GM19397 (cell line): ENCODE measurements around the gene CCDC85C.

ENCODE experiments used
- ATAC-seq: cut with Tn5 transposase; IDR thresholded peaks from one replicate; pipeline ENCODE4 v1.9.1; 2021; ENCODE audit warnings: mild to moderate bottlenecking, moderate library complexity; ENCODE audit not compliant: unreplicated experiment

Gene CCDC85C

GRCh38 chr14:99560922-99561683, 42.9 kb downstream of the CCDC85C start:
- ATAC-seq: no peak

GRCh38 chr14:99560403-99560802, 43.6 kb downstream of the CCDC85C start:
- no peak for ATAC-seq

- no peak for ATAC-seq
These were observed 44.6 kb downstream of the CCDC85C start for GRCh38 chr14:99559286-99559990.

DNA sequence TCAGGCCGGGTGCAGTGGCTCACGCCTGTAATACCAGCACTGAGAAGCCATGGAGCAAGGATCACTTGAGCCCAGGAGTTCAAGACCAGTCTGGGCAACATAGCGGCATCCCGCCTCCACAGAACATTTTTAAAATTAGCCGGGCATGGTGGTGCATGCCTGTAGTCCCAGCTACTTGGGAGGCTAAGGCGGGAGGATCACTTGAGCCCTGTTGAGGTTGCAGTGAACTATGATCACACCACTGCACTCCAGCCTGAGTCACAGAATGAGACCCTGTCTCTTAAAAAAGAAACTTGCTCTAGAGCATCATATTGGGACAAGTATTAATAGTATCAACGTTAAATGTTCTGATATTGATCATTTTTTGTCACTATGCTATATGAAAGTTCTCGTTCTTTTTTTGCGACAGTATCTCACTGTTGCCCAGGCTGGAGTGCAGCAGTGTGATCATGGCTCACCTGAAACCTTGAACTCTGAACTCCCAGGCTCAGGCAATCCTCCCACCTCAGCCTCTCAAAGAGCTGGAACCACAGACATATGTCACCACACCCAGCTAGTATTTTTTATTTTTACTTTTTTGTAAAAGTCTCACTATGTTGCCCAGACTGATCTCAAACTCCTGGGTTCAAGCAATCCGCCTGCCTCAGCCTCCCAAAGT, 47.7 kb downstream of the CCDC85C start:
- ATAC-seq: no peak

- ATAC-seq: no peak
These were observed 49.1 kb downstream of the CCDC85C start for GRCh38 chr14:99554757-99555531.

GRCh38 chr14:99554184-99554583, 49.8 kb downstream of the CCDC85C start:
- no peak for ATAC-seq

DNA sequence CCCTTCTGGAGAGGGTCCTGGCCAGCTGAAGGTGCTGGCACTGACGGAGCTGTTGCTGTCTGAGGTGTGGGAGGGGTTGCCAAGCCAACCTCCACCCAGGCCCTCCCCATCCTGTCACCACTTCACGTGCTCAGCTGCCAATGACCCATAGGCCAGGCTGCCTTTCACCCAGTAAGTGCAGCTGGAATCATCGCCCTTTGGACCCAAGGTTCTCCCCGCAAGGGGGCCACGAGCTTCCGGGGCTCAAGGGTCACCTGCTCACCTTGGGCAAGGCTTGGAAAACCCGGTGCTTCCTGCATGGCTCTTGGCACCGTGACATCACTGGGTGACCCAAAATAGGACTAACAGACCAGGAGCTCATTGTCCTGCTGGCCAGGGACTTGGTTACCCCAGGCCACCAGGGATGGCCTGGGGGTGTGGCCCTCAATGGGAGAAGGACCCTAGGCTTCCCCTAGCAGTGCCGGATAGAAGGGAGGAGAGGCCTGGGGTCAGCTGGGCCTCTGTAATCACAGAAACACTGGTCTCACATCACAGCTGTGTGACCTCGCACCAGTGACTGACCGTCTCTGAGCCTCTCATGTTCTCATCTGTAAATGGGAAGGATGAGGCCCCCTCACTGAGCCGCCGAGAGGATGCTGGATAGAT, 51.3 kb downstream of the CCDC85C start:
- no peak for ATAC-seq

DNA sequence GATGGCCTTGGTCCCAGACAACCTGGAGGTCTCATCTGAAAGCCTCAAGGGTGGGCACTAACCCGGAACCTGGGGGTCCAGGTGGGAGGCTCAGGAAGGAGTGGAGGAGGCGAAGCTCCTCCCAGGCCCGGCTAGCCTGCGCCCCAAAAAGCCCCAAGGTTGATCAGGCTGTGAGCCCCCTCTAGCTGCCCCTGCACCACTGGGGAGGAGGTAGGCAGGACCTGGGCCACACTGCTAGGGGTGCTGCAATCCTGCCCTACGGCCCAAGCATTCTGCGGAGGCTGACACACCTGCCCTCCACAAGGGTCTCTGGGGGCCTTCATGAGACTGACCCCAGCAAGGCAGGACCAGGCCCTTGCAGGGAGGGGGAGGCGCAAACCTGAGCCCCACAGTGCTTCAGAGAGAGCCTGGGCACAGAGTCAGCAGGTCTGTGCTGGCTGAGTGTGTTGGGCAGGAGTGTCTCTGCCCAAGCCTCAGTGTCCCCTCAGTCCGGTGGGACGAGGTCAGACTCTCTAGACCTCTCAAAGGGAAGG, 51.9 kb downstream of the CCDC85C start:
- no peak for ATAC-seq

DNA sequence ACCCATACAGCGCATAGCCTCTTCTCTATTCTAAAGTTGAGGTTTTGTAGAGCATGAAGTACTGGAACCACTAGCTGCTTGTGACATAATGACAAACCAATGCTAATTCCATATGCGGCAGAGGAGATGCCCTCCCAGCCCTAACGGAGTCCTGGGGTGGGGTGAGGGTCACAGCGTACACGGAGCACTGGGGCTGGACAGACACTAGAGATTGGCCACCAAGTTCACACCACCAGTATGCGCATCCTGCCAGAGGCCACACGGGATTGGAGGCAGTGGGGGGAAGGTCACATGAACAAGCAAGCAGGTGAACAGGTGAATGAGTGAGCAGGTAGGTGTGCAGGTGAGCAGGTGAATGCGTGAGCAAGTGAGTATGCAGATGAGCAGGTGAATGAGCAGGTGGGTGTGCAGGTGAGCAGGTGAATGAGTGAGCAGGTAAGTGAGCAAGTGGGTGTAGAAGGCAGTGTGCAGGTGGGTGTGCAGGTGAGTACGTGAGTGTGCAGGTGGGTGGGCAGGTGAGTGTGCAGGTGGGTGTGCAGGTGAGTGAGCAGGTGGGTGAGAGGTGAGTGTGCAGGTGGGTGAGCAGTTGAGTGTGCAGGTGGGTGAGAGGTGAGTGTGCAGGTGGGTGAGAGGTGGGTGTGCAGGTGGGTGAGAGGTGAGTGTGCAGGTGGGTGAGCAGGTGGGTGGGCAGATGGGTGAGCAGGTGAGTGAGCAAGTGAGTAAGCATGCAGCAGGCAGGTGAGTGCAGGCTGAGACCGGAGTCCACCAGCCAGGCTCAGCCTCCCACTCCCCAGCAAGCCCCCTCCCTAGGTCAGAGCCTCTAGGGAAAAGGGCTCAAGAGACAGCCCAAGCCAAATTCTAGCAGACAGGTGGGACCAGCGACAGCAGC, 52.7 kb downstream of the CCDC85C start:
- no peak for ATAC-seq

GRCh38 chr14:99550387-99550992, 53.5 kb downstream of the CCDC85C start:
- ATAC-seq: no peak

GRCh38 chr14:99549684-99550083, 54.3 kb downstream of the CCDC85C start:
- ATAC-seq: no peak

DNA sequence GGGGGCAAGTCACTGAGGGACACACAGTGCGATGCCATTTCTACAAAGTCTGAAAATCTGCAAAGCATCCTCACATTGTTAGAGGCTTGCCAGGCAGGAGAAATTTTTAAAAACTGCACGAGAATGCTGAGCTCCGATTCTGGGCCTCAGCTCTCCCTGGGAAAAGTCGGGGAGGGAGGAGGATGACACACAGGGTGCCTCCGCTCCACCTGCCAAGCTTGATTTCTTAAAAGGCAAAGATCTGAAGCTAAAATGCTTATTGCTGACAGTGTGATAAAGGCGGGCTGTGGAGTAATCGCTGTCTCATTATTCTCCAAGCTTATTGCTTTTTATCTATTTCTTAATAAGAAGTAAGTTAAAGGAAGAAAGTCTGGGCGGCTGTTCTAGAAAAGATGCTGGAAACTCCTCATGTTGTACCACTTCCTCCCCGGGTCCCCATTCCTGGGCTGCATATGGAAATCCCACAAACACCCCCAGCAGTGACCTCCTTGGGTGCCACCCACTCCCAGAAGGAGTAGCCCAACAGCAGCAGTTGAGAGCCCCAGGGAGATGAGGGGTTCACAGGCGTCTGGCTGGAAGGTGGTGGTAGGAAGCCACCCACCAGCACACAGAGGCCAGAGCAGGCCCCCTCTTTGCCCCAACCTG, 55.0 kb downstream of the CCDC85C start:
- no peak for ATAC-seq

GRCh38 chr14:99548255-99548654, 55.8 kb downstream of the CCDC85C start:
- ATAC-seq: no peak

DNA sequence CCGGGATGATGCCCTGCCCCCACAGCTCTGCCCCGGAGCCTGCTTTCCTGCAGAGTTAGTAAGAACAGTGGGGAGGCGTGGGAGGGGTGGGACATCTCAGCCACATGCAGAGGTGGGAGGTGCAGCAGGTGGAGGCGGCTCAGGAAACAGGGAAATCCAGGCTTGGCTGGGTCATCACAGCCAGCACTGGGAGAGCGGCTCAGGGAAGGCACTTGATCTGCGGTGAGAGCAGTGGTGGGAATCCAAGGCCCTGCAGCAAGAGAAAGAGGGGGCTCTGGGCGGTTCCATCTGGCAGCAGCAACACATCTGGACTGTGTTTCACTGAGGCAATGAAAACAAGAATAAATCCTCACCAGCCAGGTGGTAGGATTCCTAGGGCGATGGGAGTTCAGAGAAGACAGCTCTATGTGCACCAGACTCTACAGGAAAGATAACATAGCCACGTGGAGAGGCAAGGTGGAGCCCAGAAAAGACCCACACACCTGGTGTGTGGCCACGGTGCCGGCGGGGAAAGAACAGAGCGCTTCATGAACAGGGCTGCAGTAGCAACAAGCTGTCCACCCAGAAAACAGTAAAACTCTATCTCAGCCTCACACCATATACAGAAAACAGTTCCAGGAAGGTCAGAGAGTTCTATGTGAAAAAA, 57.6 kb downstream of the CCDC85C start:
- no peak for ATAC-seq

GRCh38 chr14:99545586-99545985, 58.4 kb downstream of the CCDC85C start:
- no peak for ATAC-seq

DNA sequence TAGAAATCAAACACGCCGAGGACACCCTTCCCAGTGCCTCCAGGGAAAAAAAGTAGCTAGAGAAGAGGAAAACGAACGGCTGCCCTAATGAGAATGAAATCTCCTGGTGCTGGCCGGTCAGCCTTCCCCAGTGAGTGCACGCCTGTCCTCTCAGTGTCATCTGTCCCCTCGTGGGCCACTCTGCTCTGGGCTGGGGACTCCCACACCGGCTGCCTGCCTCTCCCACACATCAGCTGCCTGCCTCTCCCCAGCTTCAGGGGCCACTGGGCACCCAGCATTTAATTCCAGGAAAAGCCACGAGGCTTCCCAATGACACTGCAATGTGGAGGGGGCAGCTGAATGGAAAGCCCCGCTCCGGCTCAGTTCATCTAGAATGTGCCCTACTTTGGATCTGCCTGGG, 59.0 kb downstream of the CCDC85C start:
- ATAC-seq: no peak

GRCh38 chr14:99543985-99544384, 60.0 kb downstream of the CCDC85C start:
- no peak for ATAC-seq

DNA sequence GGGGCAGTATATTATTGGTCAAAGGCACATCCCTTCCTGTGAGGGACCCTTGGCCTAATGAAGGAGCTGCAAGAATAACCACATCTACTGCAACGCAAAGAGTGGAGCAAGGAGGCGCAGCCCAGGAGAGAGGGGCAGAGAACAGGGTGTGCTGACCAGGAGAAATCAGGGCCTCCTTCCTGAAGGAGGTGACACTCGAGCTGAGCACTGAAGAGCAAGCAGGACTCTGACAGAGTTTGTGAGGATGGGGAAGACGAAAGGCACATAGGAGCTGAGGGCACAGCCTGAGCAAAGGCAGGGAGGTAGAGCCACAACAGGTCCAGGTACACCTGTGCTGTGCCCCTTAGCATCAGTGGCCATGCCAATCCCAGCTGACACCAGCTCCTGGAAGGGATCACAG, 60.6 kb downstream of the CCDC85C start:
- no peak for ATAC-seq
